MM.1S (cell line): ENCODE data around the gene MYO16.

ENCODE experiments used
- CTCF ChIP-seq: fragments of 300-600 bp; sonication (generic); IDR thresholded peaks from 2 replicates; pipeline ENCODE4 v1.5.1; 2016; ENCODE audit warnings: antibody characterized with exemption, low read length, mixed read lengths
- EZH2 ChIP-seq: fragments of 300-600 bp; sonication (generic); optimal IDR thresholded peaks from 2 replicates; pipeline ENCODE3; 2017; ENCODE audit warnings: low read depth, mild to moderate bottlenecking, antibody characterized with exemption, low read length, mixed read lengths
- EZH2phosphoT487 ChIP-seq: fragments of 300-600 bp; sonication (generic); IDR thresholded peaks from 2 replicates; pipeline ENCODE4 v1.6.1; 2018; ENCODE audit warnings: antibody characterized with exemption, low read length

GRCh38 chr13:108926862-108927261 lies 297.5 kb downstream of the MYO16 start:
- TF ChIP-seq EZH2phosphoT487 (no peak), CTCF (no peak), EZH2 (no peak)
